ELR (cell line): ENCODE data around the gene AK5.

Experiments used
- DNase-seq: peaks from one replicate; pipeline ENCODE4 v3.0.0-alpha.2; 2015; ENCODE audit warnings: low read depth

Gene AK5

DNA sequence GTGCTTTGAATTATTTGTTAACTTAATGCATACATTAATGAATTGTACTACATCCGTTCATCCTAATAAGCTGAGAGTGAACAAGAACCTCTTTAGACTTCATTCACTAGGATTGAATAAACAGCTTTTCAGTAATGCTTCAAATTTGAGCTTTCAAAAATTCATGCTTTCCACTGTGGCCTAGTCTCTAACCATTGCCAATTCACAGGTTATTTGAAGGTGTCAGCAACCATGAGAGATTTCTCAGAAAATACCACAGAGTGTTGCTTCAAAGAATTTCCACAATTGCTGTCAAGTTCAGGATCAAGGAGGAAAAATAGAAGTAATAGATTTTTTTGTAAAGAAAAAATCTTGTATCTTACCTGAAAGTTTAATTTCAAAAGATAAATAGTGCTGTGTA lies 72.7 kb downstream of the AK5 start:
- no peak for DNase-seq

DNA sequence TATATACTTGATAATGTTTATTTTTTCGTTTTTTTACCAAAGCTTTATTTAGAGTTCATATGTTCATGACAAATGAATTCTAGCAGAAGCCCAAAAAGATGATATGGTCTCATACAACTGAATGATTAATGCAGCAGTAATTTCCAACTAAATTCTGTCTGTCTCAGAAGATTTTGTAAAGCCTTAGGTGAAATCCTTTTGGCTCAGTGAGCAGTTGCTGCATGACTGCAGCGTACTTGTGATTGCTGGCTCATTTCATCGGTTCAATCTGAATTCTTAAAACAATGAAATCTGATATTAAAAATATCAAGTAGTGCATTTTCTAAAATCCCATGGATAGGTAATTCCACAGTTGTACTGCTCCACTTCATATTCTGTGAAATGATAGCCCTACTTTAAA lies 73.2 kb downstream of the AK5 start:
- DNase-seq, result no peak

DNA sequence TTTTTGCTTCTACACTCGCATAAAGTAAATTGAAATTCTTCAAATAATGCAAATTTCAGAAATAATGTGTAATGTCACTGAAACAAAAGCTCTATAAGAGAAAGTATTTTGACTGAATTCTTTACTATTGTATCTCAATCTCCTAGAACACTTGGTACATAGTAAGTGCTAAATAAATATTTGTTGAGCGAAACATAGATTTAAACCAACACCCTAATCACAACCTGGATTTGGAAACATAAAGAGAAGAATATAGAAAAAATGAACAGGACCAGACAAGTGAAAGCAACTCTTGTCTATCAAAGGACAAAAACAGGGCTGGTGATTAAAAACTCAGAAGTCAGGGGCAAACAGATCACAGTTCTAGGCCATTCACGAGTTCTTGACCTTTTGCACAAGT lies 74.3 kb downstream of the AK5 start:
- no peak for DNase-seq

DNA sequence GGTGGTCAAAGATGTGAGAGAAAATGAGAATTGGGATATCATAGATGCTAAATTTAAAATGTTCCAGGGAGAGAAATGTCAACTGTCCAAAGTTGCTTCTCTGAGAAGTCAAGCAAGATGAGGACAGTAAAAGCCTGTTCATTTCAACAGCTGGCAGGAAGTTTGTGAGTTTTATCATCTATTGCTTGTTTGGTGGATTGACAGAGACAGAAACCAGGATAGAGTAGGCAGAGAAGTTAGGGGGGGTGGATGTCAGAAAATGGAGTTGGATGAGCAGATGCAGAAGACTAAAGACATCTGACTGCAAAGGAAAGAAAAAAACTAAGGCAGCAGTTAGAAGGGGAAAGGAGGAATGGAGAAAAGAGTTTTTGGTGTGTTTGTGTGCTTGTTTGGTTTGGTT lies 78.4 kb downstream of the AK5 start:
- no peak for DNase-seq

DNA sequence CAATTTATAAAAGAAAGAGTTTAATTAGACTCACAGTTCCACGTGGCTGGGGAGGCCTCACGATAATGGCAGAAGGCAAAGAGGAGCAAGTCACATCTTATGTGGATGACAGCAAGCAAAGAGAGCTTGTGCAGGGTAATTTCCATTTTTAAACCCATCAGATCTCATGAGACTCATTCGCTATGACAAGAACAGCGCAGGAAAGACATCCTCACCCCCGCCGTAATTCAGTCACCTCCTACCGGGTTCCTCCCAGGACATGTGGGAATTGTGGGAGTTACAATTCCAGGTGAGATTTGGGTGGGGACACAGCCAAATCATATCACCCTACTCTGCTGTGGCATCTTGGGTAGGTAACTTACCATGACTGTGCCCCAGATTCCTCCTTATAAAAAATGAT lies 79.8 kb downstream of the AK5 start:
- DNase-seq, result no peak

DNA sequence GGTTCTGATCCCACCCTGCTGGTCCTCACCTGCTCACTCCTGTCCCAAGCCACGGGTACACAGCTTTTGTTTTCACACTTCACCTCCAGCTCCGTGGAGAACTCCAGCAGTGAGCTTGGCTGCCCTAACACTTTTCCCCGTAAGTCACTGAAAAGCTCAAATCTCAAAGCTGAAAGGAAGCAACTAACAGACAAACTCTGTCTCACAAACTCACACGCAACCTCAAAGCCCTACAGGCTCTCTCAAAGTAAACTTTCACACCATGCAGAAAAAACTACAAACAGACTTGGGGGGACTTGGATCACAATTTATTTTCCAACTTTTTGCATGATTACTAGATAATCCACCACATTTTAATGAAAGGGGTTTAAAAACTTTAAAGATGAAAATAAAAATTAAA lies 88.3 kb downstream of the AK5 start:
- peak; percentile 25 for DNase-seq

DNA sequence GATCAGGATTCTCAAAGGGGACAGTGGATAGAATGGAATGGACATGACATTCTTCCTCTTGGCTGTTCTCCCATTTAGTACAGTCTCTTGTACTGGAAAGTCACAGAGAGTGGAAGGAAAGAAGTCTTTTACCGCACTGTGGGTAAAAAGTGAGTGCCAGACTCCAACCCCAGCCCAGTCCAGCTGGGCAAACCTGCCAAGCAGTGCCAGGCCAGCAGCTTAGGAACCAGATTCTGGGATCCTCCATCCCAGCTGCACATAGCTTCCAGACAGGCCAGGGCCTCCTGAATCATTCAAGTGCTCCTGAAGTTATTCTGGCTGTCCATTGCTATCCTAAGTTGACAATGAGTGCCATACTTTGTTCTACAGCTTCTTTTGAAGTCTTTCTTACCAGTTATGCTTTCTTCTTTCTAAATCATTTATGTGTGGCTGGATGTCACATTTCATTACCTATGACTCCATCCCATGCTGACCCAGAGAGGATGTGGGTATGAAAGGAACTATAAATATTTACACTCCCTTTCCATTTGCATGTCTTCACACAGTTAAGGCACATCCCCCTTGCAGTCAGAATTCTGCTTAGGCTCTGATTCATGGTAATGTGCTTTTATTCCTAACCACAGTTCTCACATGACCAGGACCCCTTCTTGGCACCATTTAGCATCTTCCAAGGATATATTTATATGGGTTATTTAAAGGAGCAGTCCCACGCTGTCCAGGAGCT lies 88.9 kb downstream of the AK5 start:
- DNase-seq, result peak; percentile 97

DNA sequence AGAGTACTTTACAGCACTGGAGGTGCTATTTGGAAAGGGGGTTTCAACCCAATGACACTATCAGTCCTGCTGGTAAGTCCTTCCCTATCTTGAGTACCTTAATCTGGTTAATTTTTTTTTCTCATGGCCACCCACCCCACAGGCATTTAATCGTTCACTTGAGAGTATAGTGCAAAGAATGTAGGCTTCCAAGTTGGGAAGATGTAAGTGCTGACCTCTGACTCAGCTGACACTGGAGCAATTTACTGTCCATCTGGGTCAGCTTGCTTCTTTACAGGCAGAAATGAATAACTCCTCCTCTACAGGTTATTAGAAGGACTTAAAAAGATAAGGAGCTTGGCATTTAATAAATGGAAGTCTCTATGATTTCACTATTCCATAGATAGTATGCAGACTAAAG lies 89.6 kb downstream of the AK5 start:
- DNase-seq, result peak; percentile 73

DNA sequence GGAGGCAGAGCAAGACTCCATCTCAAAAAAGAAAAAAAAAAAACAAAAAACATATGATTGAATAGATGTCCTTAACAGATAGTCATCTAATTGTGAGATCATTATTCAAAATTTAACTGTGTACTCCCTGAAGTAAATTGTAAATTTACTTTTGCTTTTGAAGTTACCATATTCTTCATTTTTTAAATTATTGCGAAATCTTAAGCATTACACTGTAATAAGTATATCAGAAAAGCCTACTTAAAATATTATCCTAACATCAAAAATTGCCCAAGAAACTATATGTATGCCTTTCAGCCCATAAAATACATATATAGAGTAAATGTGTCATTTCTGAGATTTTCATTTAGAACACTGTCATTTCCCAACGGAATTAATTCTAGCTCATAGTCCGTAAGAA lies 91.9 kb downstream of the AK5 start:
- DNase-seq, result no peak

DNA sequence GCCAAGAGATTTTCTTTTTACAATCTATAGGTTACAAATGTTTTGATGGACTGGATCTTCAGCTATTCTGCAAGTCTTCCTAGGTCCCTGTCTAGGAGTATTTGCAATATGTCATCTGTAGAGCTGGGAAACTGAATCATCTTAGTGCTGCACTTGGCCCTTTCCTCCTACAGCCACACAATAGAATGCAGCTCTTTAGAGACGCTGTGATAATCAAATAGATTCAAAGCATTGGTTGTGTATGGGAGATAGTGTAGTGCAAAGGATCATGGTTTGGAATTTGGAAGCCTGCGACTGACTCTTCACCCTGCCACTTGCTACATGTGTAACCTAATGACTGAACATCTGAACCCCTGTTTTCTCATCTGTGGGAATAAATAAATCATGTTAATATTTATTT lies 93.7 kb downstream of the AK5 start:
- no peak for DNase-seq

DNA sequence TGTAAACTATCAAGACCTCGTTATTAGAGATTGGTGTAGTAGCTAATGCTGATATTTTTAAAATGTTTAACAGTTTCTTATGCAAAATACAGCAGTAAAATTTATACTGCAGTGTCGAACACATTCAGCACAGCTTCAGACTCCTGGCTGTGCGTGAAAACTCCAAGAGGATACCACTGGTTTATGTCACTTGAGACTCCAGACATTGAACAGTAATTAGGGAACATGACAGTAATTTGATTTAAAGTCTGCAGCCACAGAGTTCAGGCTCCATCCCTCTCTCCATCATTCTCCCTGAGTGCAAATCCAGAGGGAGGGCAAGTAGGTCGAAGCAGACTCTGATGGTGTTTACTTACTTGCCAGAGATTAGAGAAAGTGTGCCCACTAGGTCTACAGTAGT lies 94.2 kb downstream of the AK5 start:
- DNase-seq, result no peak

DNA sequence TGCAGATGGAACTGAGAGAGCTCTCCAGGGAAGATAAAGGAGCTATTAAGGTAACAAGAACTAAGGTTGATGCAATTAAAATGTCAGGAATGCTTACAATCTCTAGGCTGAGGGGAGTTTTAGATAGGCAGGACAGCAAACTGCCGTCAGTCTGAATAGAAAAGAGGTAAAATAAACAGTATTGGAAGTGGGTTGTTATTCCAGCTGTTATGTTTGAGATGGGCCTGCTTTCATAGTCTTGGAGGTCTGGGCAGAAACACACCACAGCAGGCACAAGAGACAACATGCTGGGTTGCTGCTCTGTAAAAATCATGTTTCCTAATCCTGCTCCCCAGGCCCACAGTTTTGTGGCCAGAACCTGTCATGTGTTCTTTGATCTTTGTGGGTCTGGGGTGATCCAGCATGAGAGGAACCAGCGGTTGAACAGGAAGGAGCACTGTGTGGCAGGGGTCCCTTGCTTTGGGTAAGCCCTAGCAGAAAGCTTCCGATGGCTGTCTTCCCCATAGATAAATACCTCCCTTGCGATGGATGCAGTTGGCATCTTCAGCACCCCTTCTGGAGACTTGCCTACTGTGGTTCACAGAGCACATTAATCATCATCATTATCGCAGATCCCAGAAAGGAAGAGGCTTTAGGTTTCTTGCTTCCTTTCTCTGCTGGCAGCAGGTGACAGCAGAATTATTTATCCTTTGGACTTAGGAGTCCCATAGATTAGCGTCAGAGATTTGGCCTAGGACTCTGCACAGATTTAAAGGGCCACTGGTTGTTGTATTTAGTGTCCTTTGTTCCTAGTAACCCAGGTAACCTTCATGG lies 97.1 kb downstream of the AK5 start:
- no peak for DNase-seq

DNA sequence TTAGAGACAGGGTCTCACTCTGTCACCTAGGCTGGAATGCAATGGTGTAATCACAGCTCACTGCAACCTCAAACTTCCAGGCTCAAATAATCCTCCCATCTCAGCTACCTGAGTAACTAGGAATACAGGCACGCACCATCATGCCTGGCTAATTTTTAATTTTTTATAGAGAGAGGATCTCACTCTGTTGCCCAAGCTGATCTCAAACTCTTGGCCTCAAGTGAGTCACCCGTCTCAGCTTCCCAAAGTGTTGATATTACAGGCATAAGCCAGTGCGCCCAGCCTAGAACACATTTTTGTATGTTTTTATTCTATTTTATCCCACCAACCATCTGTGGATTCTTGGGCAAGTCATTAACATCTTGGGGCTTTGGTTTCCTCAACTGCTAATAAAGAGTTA lies 100.5 kb downstream of the AK5 start:
- peak; percentile 26 for DNase-seq

DNA sequence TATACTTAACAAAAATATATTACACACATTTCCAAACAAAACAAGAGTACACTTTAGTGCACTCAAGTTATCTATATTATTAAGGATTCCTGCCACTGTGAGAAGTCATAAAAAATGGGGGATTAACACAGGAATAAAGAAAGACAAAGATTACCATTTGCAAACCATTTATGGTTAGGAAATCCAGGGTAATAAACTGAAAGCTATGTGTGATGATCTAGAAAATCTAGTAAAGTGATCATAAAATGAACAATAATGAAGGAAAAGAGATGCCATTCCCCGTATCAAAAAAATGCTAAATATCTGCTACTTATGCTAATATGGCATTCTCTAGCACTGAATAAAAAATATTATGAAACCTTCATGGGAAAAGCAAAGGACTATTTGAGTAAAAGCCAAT lies 101.4 kb downstream of the AK5 start:
- no peak for DNase-seq

DNA sequence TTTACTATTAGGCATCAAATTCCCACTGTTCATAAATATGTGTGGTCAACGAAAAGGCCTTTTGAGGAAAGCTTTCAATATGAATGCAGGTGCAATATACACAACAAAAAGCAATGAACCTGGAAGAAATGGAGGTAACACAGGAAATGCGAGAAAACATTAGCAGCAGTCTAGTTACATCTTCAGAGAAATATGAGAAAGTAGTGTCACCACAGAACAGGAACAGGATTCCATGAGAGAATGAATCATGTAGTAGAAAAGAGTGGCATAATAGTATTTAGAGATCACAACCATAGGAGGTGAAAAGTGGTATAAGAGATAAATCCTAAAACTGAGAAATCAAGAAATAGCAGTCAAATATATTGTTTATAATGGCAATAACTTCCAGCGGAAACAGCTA lies 103.7 kb downstream of the AK5 start:
- peak; percentile 29 for DNase-seq

DNA sequence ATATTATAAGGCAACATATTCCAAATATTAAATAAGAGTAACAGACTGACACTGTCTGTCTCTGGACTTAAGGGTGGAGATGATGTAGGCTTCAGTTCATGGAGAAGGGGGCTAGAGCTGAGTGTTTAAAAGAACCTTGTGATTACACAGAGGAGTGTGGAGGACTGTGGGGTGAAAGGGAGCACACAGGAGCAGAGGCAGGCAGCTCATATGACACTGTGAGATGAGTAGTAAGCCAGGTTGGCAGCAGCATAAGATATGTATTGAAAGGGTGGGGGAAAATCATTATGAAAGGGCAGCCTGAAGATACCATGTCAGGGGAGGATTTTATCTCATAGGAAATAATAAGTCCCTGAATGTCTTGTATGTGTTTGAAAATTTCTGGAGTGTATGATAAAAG lies 104.5 kb downstream of the AK5 start:
- DNase-seq, result no peak

DNA sequence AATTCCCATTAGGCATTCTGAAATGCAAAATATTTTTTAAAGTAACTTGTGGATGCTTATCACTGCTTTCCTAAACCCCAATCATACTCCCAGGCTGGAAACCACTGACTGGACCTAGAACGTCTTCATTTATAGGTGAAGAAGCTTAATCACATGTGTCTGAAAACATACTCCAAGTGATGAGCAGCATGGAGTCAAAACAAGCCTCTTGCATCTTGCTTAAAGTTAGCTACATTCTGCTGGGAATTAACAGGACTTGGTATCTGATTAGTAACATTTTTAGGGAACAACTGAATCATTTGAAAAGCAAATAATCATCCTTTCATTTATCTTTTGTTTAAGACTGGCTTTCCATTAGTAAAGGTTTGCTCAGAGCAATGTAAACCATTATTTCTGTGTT lies 105.7 kb downstream of the AK5 start:
- DNase-seq, result no peak

DNA sequence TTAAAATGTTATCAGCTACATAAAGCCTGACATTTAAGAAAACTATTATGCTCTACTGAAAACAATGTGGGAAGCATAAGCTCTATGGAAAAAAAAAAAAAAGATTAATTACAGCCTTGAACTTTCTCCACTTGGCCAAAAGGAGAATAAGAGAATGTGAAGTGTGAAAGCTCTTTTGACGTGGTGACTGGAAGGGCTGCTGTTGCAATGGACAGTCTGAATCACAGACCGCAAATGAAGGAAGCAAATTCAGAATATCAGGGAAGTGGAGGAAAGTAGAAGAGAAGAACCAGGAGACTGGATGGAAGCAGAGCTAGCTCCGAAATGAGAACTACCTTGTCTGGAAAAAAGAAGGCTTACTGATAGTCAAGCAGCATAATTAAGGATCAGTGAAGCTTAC lies 106.8 kb downstream of the AK5 start:
- no peak for DNase-seq

DNA sequence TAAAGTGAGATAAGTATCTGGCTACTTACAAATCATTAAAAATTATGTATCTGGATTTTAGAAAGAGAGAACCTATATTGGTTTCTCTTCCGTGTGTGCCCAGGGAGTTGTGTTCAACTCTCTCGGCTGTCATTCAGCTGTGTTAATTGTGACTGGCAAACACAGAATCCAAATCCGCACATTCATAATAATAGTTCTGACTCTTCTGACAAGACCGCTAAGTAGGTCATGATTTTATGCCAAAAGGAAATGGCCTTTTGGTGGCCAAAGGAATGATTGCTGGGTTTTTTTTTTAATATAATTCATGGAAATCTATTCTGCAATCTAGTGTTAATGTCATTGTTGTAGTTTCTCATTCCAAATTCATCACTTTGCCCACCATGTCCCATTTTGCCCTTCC lies 110.7 kb downstream of the AK5 start:
- DNase-seq, result no peak

DNA sequence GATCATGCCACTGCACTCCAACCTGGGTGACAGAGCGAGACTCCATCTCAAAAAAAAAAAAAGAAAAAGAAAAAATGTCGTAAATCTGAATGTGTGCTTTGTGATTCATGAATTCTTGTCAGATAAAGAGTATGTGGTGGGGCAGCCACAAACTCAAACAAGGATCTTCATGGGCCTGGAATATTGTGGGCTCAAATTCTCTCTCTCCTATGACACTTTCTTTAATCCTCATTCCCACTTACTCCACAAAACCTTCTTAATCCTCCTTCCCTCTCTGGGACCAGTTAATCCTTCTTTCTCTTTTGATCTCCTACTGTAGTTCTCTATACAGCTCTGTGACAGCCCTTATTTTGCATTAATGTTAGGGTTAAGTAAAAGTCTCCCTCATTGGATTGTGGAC lies 112.3 kb downstream of the AK5 start:
- peak; percentile 73 for DNase-seq

DNA sequence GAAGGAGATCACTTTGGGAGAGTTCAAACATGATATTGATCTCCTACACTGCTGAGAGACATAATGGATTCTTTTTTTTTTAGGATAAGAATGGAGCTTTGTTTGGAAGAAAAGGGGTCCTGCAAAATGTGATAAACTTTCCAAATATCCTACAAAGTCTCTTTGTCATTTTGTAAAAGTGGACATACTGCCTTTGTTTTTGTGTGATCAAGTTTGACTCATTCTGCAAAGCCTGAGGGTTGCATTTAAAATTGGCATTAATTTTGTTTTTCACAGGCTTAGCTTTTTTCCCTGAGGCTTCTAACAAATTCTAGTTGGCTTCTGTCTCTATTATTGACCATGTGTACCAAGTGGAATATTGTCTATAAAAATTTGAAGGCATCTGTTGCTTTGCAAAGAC lies 113.2 kb downstream of the AK5 start:
- DNase-seq, result no peak

DNA sequence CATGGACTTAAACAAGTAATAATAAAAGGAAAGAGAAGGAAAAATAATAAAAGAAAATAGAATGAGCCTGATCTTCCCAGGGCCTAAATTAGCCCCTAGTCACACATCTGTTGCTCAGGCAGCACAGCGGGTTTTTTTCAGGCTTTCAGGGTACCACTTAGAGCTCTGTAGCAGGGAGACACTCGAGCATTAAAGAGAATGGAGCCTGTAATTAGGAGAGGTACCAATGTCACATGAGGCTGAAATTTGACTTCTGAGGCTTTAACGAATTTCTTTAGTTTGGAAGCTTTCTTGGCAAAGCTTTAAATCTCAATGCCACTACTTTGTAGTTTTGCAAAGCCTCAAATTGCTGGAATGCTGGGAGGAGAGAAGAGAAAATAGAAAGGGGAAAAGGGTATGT lies 116.3 kb downstream of the AK5 start:
- DNase-seq, result no peak

DNA sequence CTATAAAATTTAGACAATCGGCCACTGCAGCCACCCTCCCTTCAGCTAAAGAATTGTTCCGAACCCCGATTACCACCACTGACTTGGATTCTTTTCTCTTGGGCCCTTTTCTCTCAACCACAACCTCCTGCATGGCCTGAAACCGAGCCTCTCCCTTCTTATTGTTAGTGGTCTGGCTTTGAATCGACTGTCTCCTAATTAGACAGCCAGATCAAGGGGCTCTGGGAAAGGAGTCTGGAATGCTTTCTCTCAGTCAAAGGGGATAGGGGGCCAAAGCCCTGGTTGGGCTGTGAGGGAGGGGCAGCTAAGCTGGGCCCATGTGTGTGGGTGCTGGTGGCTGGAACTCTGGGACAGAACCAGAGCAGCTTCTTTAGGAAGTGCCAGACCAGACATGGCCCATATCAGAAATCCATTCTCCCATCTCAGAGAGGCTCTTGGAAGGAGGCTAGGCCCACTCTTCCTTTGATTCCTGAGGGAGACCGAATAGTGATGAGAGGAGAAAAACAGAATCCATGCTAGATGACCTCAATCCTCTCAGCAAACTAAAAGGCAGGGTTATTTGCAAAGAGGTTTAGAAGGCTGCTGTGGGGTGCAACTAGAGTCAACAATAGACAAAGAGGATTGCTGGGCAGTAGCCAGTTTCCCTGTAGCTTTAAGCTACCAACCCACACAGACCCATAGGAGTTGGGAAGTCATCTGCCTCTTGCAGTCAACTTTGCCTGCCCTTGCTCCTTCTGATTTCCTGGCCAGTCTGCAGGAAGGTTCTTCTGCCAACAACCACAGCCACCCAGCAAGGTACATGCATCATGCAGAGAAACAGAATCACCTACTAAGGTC lies 117.6 kb downstream of the AK5 start:
- no peak for DNase-seq
